Naive B cell (primary cell): ENCODE measurements around the gene CLBA1. TPM values are rescaled to one million over a fixed set of nuclear protein-coding genes. Genes with fewer than 3 reads are reported as not detected.

Experiments used
- ATAC-seq, 2 donors: fragments of 150-1000 bp; cut with Tn5 transposase; 2 replicates each; pipeline ENCODE4 v1.10.0; 2021; ENCODE audit warnings: low read depth in 2 of 2, mild to moderate bottlenecking in 2 of 2, moderate library complexity in 2 of 2
- DNase-seq: peaks from one replicate; pipeline ENCODE4 v3.0.0; 2022
- H3K27ac Mint-ChIP-seq, 6 donors: one replicate each; pipeline ENCODE4 v1.8.0; 2020 to 2022; ENCODE audit warnings: mild to moderate bottlenecking in 6 of 6, mixed read lengths in 6 of 6, moderate library complexity in 5 of 6, inconsistent platforms in 2 of 6
- H3K27me3 Mint-ChIP-seq, 3 donors: one replicate each; pipeline ENCODE4 v1.8.0; 2021 to 2022; ENCODE audit warnings: mixed read lengths in 3 of 3, mild to moderate bottlenecking in 1 of 3
- H3K36me3 Mint-ChIP-seq, 2 donors: one replicate each; pipeline ENCODE4 v1.8.0; 2020 to 2022; ENCODE audit warnings: mixed read lengths in 2 of 2, inconsistent platforms in 1 of 2, mild to moderate bottlenecking in 1 of 2
- H3K4me1 Mint-ChIP-seq, 3 donors: one replicate each; pipeline ENCODE4 v1.8.0; 2020 to 2022; ENCODE audit warnings: mixed read lengths in 3 of 3, inconsistent platforms in 1 of 3, mild to moderate bottlenecking in 1 of 3, moderate library complexity in 1 of 3
- H3K4me3 Mint-ChIP-seq, 8 donors: one replicate each; pipeline ENCODE4 v1.8.0; 2020 to 2022; ENCODE audit warnings: mild to moderate bottlenecking in 8 of 8, mixed read lengths in 8 of 8, moderate library complexity in 8 of 8, inconsistent platforms in 2 of 8
- H3K9me3 Mint-ChIP-seq, 7 donors: one replicate each; pipeline ENCODE4 v1.8.0; 2020 to 2022; ENCODE audit warnings: mixed read lengths in 7 of 7, mild to moderate bottlenecking in 5 of 7, inconsistent platforms in 2 of 7, moderate library complexity in 1 of 7
- polyA plus RNA-seq, 6 donors: library from polyadenylated mRNA; unstranded; fragments of 300-500 nt; fragmentation: Illumina TruSeq; gene quantifications; one replicate each; pipeline ENCODE4 v1.2.3, GENCODE V29; 2021; ENCODE audit warnings: low read depth in 6 of 6

The CLBA1 gene
- polyA plus RNA-seq, 6 donors from 2014 or later: 0.59 to 1.1 (median 0.85) TPM; not detected in 1

DNA sequence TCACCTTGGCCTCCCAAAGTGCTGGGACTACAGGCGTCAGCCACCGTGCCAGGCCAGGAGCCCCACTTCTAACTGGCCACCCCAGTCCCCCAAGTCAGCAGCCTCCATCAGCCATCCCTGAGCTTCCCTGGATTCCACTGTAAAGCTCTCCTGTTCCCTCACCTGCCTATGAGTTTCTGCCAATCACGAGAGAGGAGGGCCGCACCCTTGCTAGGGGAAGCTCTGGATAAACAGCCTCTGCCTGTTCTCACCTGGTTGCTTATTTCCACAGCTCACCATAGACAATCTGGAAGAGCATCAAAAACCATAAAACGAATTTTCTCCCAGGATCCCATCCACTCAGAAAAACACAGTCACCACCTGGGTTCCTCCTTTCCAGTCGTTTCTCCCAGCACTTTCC lies 30.3 kb downstream of the CLBA1 start:
- peak overlapping the region in 1 of 8 donors; percentile 13 for H3K4me3 Mint-ChIP-seq
- H3K4me1 Mint-ChIP-seq: peaks cover 29 to 61% (median 59%) of the 10 kb centered on the region in 3 donors
- ATAC-seq (no peak), DNase-seq (no peak)
- no peaks in the 10 kb centered on the region for H3K36me3 Mint-ChIP-seq
- H3K27me3 Mint-ChIP-seq: no peaks in the 10 kb centered on the region
- no peaks in the 10 kb centered on the region for H3K9me3 Mint-ChIP-seq
- peak overlapping the region in 3 of 6 donors; percentile 45 to 59 (median 56) for H3K27ac Mint-ChIP-seq

DNA sequence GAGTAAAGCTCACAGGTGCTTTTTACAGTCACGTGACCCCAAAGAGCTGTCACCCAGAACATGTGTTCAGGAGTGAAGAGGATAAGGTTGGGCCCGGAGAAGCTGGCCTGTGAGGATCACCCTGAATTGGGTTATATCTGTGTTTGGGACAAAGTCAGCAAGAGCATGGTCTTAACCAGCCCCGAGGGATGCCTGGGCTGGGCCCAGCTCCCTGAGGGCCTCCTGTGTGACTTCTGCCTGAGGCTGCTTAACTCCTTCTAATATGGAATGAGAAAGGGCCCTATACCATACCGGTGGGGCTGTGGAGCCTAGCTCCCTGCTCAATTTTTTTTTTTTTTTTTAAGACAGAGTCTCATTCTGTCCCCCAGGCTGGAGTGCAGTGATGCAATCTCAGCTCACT lies 32.8 kb downstream of the CLBA1 start:
- H3K36me3 Mint-ChIP-seq: no peaks in the 10 kb centered on the region
- ATAC-seq: no peak
- H3K4me1 Mint-ChIP-seq: peaks cover 29 to 67% (median 58%) of the 10 kb centered on the region in 3 donors
- H3K27ac Mint-ChIP-seq: peak overlapping the region in 1 of 6 donors; percentile 11
- no peaks in the 10 kb centered on the region for H3K27me3 Mint-ChIP-seq
- H3K4me3 Mint-ChIP-seq: peak overlapping the region in 2 of 8 donors; percentile 78 to 96
- H3K9me3 Mint-ChIP-seq: no peaks in the 10 kb centered on the region
- DNase-seq: no peak

DNA sequence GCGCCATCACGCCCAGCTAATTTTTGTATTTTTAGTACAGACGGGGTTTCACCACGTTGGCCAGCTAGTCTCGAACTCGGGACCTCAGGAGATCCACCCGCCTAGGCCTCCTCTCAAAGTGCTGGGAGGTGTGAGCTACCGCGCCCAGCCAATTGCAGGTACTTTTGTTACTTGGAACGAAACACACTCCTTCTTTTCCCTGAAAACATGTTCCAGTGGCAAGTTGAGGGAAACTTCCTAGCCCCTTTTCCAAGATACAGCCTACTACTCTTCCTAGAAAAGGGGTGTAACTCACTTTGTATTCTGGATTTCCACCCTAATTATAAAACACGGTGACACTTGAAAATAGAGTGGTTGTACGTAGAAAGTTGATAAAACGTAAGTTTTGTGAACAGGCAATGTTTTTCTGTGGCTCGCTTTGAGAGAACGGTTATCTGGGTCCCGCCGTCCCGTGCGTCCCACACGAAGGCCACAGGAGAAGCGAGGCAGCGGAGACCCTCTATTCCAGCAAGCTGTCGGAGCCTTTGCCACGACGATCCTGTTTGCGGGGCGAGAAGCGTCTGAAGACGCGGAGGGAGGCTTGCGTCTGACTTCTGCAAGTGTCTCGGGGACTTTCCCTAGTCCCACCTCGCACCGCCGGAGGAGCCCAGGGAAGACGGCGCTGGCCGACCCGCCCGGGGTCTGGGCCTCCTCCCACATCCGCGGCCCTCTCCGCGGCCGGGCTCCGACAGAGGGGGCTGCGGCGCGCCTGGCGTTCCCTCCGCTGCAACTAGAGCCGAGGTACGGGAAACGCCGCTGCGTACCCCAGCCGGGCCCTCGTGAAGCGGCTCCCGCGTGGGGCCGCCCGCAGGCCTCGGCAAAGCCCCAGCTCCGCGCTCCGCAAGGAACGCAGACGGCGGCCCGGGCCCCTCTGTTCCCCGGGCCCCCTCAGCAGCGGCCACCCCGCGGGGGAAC lies 34.5 kb downstream of the CLBA1 start:
- Mint-ChIP-seq H3K27ac (peak overlapping the region in 5 of 6 donors; percentile 77 to 96 (median 93)), H3K36me3 (no peaks in the 10 kb centered on the region), H3K4me1 (peaks cover 21 to 54% (median 41%) of the 10 kb centered on the region in 3 donors), H3K4me3 (peak overlapping the region; percentile 77 to 96 (median 90)), H3K27me3 (no peaks in the 10 kb centered on the region), H3K9me3 (no peaks in the 10 kb centered on the region)
- ATAC-seq: peak; percentile 33 to 36
- peak; percentile 59 for DNase-seq

DNA sequence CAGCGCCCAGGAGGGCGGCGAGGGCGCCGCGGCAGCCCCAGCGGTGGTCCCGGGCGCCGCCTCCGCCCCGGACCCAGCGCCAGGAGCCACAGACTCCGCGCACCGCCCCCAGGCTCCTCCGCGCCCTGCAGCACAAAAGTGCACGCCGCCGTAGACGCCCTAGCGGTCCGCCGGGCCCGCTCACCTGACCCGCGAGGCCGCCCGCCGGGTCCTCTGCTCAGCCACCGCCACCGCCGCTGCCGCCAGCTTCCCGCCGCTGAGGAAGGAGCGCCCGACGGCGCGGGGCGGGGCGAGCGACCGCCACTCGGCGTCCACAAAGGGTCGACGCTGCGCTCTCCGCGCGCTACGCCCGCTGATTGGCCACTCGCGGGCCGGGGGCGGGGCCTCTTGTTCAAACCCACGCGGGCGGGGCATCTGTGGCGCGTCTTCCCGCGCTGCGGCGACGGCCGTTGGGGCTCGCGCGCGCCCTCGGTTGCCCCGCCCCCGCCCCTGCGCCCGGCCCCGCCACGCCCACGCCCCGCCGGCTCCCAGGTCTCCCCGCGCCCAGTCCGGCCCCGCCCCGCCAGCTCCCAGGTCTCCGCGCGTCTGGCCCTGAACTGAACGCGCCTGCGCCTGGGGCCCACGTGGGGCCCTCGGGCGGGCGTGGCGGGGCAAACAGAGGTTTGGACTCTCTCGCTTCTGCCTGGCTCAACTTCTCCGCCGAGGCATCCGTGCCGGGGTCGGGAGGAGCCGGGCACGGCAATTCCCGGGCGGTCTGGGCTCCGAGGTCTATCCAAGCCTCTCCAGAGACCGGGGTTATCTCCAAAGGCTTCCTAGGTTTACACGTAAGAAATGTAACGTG lies 35.4 kb downstream of the CLBA1 start, which contains the start of gene CDCA4:
TSS of gene CDCA4 (minus strand) at position 269 of the 841 bp plus-strand sequence. CDS start 9,154 bp downstream, outside the sequence.
- peaks cover 19 to 45% (median 32%) of the 10 kb centered on the region in 3 donors for H3K4me1 Mint-ChIP-seq
- H3K4me3 Mint-ChIP-seq: peak within 1 kb of the TSS; percentile 77 to 96 (median 94)
- no peaks in the 10 kb centered on the region for H3K36me3 Mint-ChIP-seq
- H3K9me3 Mint-ChIP-seq: no peaks in the 10 kb centered on the region
- ATAC-seq (peak; percentile 77 to 79), DNase-seq (peak; percentile 98)
- H3K27me3 Mint-ChIP-seq: no peaks in the 10 kb centered on the region
- H3K27ac Mint-ChIP-seq: peak within 1 kb of the TSS; percentile 79 to 96 (median 94)

DNA sequence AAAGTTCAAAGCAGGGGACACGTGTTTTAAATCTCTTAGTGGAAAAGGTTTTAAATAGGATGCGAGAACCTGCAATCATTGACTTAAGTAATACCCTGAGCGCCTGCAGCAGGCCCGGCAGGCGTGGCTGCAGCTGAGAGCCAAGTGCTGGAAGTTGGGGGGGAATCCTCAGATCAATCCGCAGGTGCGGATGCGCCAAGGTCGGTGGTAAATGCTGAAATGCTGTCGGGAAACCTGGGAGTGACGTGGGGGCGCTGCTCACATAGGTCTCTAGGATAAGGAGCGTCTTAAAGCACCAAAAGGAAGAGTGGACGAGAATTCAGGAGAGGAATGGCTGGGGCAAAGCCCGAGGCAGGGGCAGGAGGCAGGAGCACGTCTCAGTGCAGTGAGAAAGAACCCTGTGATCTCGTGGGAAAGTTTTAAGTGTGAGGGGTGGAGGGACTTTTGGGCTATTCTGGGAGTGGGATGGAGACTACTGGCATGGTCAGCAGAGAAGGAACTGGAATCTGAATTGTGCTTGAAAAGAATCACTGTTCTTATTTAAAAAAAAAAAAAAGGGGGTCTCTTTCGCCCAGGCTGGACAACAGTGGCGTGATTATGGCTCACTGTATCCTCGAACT lies 36.2 kb downstream of the CLBA1 start:
- Mint-ChIP-seq H3K4me3 (peak overlapping the region; percentile 77 to 96 (median 94)), H3K27ac (peak overlapping the region; percentile 79 to 96 (median 92)), H3K9me3 (peaks cover 0 to 1% (median 0%) of the 10 kb centered on the region in 7 donors), H3K36me3 (no peaks in the 10 kb centered on the region), H3K27me3 (no peaks in the 10 kb centered on the region), H3K4me1 (peaks cover 13 to 39% (median 27%) of the 10 kb centered on the region in 3 donors)
- DNase-seq (no peak), ATAC-seq (no peak)

DNA sequence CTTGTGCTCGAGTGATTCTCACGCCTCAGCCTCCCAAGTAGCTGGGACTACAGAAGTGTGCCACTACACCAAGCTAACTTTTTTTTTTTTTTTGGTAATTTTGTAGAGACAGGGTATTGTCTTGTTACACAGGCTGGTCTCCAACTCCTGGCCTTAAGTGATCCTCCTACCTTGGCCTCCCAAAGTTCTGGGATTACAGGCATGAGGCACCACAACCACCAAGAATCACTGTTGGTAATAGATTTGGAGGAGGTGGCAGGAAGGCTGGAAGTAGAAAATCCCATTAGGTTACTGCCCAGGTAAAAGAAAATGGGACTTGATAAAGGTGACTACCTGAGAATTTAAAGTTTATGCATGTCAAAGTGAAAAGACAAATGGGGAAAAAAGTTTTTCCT lies 36.7 kb downstream of the CLBA1 start:
- Mint-ChIP-seq H3K4me3 (peak overlapping the region; percentile 15 to 96 (median 92)), H3K4me1 (peaks cover 15 to 42% (median 28%) of the 10 kb centered on the region in 3 donors), H3K9me3 (peaks cover 0 to 4% (median 0%) of the 10 kb centered on the region in 7 donors)

DNA sequence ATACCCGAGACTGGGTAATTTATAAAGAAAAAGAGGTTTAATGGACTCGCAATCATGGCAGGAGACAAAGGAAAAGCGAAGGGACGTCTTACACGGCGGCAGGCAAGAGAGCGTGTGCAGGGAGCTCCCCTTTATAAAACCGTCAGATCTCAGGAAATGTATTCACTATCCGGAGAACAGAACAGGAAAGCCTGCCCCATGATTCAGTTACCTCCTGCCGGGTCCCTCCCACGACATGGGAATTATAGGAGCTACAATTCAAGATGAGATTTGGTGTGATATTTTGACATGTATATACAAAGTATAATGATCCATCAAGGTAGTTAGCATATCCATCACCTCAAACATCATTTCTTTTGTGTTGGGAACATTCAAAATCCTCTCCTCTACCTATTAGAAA lies 37.6 kb downstream of the CLBA1 start:
- H3K9me3 Mint-ChIP-seq: peaks cover 0 to 4% (median 0%) of the 10 kb centered on the region in 7 donors
- DNase-seq (no peak), ATAC-seq (no peak)
- H3K4me3 Mint-ChIP-seq: peak overlapping the region in 3 of 8 donors; percentile 8 to 96 (median 21)
- H3K4me1 Mint-ChIP-seq: peaks cover 15 to 39% (median 28%) of the 10 kb centered on the region in 3 donors
- H3K36me3 Mint-ChIP-seq: no peaks in the 10 kb centered on the region
- H3K27me3 Mint-ChIP-seq: no peaks in the 10 kb centered on the region
- no peak overlapping the region for H3K27ac Mint-ChIP-seq

More for the DNA sequence above, 36.7 kb downstream of the CLBA1 start:
- Mint-ChIP-seq H3K36me3 (no peaks in the 10 kb centered on the region), H3K27me3 (no peaks in the 10 kb centered on the region), H3K27ac (no peak overlapping the region)
- DNase-seq (no peak), ATAC-seq (no peak)

DNA sequence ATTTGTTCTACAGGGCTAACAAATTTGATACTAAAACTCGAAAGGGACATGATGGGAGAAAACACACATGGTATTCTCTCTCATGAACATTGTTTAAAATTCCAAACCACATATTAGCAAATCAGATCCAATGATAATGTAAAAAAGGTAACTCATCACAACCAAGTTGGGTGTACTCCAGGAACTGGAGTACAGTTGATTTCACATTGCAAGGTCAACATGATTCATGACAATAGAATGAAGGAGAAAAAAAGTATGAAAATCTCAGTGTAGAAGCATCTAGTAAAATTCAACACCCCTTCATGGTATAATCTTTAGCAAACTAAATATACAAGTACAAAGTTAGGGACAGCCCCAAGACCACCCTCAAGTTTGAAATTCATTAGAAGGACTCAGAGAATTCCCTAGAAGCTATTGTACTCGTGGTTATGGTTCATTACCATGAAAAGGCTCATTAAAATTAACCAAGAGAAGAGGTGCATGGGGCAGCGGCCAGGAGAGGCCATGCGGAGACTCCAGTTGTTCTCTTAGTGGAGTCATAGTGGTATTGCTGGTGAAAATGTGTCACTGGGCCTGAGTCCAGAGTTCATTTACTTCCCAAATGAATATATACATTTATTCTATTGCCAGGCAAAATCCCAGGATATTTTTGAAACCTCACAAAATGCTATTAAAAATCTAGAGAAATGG lies 38.3 kb downstream of the CLBA1 start:
- peaks cover 0 to 4% (median 0%) of the 10 kb centered on the region in 7 donors for H3K9me3 Mint-ChIP-seq
- no peak for ATAC-seq
- no peak for DNase-seq
- no peak overlapping the region for H3K27ac Mint-ChIP-seq
- no peaks in the 10 kb centered on the region for H3K36me3 Mint-ChIP-seq
- peaks cover 15 to 31% (median 27%) of the 10 kb centered on the region in 3 donors for H3K4me1 Mint-ChIP-seq
- no peaks in the 10 kb centered on the region for H3K27me3 Mint-ChIP-seq
- peak overlapping the region in 1 of 8 donors; percentile 96 for H3K4me3 Mint-ChIP-seq

DNA sequence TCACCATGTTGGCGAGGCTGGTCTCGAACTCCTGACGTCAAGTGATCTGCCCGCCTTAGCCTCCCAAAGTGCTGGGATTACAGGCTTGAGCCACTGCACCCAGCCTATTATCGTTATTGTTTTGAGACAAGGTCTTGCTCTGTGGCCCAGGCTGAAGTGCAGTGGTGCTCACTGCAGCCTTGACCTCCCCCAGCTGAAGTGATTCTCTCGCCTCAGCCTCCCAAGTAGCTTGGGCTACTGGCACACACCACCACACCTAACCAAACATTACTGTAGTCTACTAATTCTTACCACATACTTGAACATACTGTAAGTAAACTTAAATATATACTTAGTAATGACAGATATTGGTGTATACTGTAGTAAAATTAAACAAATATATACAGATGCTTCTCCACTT lies 39.8 kb downstream of the CLBA1 start:
- Mint-ChIP-seq H3K27ac (no peak overlapping the region), H3K36me3 (no peaks in the 10 kb centered on the region), H3K4me1 (peaks cover 10 to 17% (median 13%) of the 10 kb centered on the region in 3 donors), H3K27me3 (no peaks in the 10 kb centered on the region), H3K4me3 (peak overlapping the region in 1 of 8 donors; percentile 27), H3K9me3 (peaks cover 0 to 4% (median 0%) of the 10 kb centered on the region in 7 donors)
- no peak for ATAC-seq
- DNase-seq: no peak

DNA sequence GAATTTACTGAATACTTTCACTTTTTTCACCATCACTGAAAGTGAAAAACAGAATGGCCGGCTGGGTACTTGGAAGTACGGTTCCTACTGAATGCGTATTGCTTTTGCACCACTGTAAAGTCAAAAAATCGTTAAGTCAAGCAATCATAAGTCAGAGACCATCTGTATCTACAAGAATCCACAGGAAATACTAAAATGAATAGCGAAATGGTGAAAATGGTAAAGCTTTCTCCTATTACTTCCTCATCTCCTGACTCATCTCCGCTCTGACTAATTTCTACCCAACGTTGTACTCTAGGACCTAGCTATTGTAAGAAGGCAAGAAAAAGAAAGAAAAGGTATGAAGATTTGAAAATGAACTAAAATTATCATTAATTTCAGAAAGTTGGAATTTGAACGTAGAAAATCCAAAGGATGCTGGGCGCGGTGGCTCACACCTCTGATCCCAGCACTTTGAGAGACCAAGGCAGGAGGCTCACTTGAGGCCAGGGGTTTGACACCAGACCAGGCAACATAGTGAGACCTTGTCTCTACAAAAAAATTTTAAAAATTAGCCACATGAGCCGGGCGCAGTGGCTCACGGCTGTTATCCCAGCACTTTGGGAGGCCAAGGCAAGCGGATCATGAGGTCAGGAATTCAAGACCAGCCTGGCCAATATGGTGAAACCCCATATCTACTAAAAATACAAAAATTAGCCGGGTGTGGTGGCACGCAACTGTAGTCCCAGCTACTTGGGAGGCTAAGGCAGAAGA lies 40.6 kb downstream of the CLBA1 start:
- no peak overlapping the region for H3K4me3 Mint-ChIP-seq
- peaks cover 0 to 4% (median 0%) of the 10 kb centered on the region in 7 donors for H3K9me3 Mint-ChIP-seq
- H3K27ac Mint-ChIP-seq: peak overlapping the region in 1 of 6 donors; percentile 19
- no peaks in the 10 kb centered on the region for H3K27me3 Mint-ChIP-seq
- DNase-seq: no peak
- H3K4me1 Mint-ChIP-seq: peaks cover 10 to 17% (median 13%) of the 10 kb centered on the region in 3 donors
- ATAC-seq: no peak
- H3K36me3 Mint-ChIP-seq: no peaks in the 10 kb centered on the region

DNA sequence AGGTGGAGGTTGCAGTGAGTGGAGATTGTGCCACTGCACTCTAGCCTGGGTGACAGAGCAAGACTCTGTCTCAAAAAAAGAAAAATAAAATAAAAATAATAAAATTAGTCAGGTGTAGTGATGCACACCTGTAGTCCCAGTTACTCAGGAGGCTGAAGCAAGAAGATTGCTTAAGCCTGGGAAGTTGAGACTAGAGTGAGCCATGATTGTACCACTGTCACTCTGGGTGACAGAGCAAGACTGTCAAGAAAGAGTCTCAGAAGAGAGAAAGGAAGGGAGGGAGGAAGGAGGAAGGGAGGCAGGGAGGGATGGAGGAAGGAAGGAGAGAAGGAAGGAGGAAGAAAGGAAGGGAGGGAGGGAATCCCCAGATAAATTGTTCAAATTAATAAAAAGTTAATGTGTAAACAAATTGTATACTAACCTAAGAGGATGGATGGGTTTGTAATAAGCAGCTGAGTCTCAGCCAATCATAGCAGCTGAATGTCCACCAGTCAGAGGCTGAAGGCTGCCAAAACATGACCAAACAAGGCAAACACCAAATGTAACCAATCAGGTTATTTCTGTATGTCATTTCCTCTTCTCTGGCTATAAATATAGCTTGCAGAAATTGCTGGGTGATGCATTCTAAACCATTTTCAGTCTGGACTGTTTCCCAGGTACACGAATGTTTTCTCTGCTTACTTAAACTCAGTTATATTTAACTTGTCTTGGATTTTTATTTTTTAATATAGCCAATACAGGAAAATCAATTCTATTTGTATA lies 41.4 kb downstream of the CLBA1 start:
- Mint-ChIP-seq H3K27ac (peak overlapping the region in 1 of 6 donors; percentile 19), H3K4me3 (peak overlapping the region in 1 of 8 donors; percentile 60), H3K36me3 (no peaks in the 10 kb centered on the region), H3K4me1 (peaks cover 5 to 10% (median 6%) of the 10 kb centered on the region in 3 donors), H3K9me3 (peaks cover 0 to 4% (median 0%) of the 10 kb centered on the region in 7 donors), H3K27me3 (no peaks in the 10 kb centered on the region)
- no peak for DNase-seq
- no peak for ATAC-seq
